ENCODE measurements around the gene GALNTL6. TPM values are rescaled to one million over a fixed set of nuclear protein-coding genes. Genes with fewer than 3 reads are reported as not detected.
"Not testable (repeated sequence)": the region's sequence is repeated elsewhere in the genome, so short reads cannot be mapped to it uniquely, and the experiment has no call there.

GALNTL6 gene
- total RNA-seq, 1 donor: not detected

- no peak for DNase-seq (ENCODE audit: low read depth)
Measured at GRCh38 chr4:172791841-172792240, 978.6 kb downstream of the GALNTL6 start.

GRCh38 chr4:172793565-172794306, 980.5 kb downstream of the GALNTL6 start:
- H3K4me3 ChIP-seq (ENCODE audit: low read depth, low read length): no peak overlapping the region
- no peak for DNase-seq (ENCODE audit: low read depth)
- TF ChIP-seq CTCF (IDR thresholded peaks at IDR 0.05; ENCODE audit: insufficient read depth, low read length): no peak

More at GRCh38 chr4:172791841-172792240, 978.6 kb downstream of the GALNTL6 start:
- TF ChIP-seq CTCF (IDR thresholded peaks at IDR 0.05; ENCODE audit: insufficient read depth, low read length): no peak
- H3K4me3 ChIP-seq (ENCODE audit: low read depth, low read length): no peak overlapping the region

- no peak for TF ChIP-seq CTCF (IDR thresholded peaks at IDR 0.05; ENCODE audit: insufficient read depth, low read length)
- no peak for DNase-seq (ENCODE audit: low read depth)
- H3K4me3 ChIP-seq (ENCODE audit: low read depth, low read length): no peak overlapping the region
Measured at GRCh38 chr4:172794307-172794703, 981.1 kb downstream of the GALNTL6 start.

GRCh38 chr4:172797281-172797680, 984.1 kb downstream of the GALNTL6 start:
- H3K4me3 ChIP-seq (ENCODE audit: low read depth, low read length); DNase-seq (ENCODE audit: low read depth): not testable (repeated sequence)

GRCh38 chr4:172802032-172802431, 988.8 kb downstream of the GALNTL6 start:
- H3K4me3 ChIP-seq (ENCODE audit: low read depth, low read length): no peak overlapping the region
- DNase-seq (ENCODE audit: low read depth): no peak
- no peak for TF ChIP-seq CTCF (IDR thresholded peaks at IDR 0.05; ENCODE audit: insufficient read depth, low read length)

- no peak for TF ChIP-seq CTCF (IDR thresholded peaks at IDR 0.05; ENCODE audit: insufficient read depth, low read length)
Measured at GRCh38 chr4:172806841-172807240, 993.6 kb downstream of the GALNTL6 start.

GRCh38 chr4:172808196-172808595, 995.0 kb downstream of the GALNTL6 start:
- DNase-seq (ENCODE audit: low read depth): no peak
- H3K4me3 ChIP-seq (ENCODE audit: low read depth, low read length): no peak overlapping the region
- TF ChIP-seq CTCF (IDR thresholded peaks at IDR 0.05; ENCODE audit: insufficient read depth, low read length): no peak

More at GRCh38 chr4:172806841-172807240, 993.6 kb downstream of the GALNTL6 start:
- DNase-seq (ENCODE audit: low read depth): no peak
- no peak overlapping the region for H3K4me3 ChIP-seq (ENCODE audit: low read depth, low read length)
